ENCODE results near the gene BTAF1. TPM values are rescaled to one million over a fixed set of nuclear protein-coding genes. Genes with fewer than 3 reads are reported as not detected.

The BTAF1 gene
- total RNA-seq, 1 donor from 2014 or later = 74.7 TPM

- ATAC-seq (ENCODE audit: low read depth) (no peak), DNase-seq (no peak)
- POLR2A ChIA-PET = no interaction called here
- H3K4me1 Mint-ChIP-seq = peaks cover 7% of the 10 kb centered on the region
- H3K4me3 Mint-ChIP-seq = no peak overlapping the region
- TF ChIP-seq, protein P1, sequence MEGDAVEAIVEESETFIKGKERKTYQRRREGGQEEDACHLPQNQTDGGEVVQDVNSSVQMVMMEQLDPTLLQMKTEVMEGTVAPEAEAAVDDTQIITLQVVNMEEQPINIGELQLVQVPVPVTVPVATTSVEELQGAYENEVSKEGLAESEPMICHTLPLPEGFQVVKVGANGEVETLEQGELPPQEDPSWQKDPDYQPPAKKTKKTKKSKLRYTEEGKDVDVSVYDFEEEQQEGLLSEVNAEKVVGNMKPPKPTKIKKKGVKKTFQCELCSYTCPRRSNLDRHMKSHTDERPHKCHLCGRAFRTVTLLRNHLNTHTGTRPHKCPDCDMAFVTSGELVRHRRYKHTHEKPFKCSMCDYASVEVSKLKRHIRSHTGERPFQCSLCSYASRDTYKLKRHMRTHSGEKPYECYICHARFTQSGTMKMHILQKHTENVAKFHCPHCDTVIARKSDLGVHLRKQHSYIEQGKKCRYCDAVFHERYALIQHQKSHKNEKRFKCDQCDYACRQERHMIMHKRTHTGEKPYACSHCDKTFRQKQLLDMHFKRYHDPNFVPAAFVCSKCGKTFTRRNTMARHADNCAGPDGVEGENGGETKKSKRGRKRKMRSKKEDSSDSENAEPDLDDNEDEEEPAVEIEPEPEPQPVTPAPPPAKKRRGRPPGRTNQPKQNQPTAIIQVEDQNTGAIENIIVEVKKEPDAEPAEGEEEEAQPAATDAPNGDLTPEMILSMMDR (IDR thresholded peaks at IDR 0.05) = no peak
- no peaks in the 10 kb centered on the region for H3K36me3 Mint-ChIP-seq (ENCODE audit: low read depth)
- H3K27me3 Mint-ChIP-seq = peaks cover 8% of the 10 kb centered on the region
- CTCF ChIA-PET = no interaction called here
- H3K9me3 Mint-ChIP-seq = peaks cover 4% of the 10 kb centered on the region
- H3K27ac Mint-ChIP-seq = no peak overlapping the region
- intact Hi-C loops (cut with micrococcal nuclease) = no loop called here
Measured at GRCh38 chr10:91883549-91884444, 39.8 kb upstream of the BTAF1 start.

DNA sequence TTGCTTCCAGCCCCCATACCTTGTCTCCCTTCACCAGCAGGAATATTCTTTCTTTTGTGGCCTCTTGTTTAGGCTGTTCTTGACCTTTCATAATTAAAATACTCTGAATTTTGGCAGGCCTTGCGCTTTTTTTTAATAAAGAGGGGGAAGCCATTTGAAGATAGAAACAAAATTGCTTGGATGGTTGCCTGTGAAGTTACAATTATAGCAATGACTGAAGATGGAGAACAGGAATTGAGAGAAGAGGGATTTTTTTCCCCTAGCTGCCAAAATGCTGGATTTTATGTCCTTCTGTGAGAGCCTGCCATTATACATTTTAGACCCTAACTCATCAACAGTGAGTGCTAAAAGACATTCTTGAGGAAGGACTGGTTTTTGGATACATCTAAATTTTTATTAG lies 39.0 kb upstream of the BTAF1 start:
- H3K4me1 Mint-ChIP-seq = peaks cover 7% of the 10 kb centered on the region
- intact Hi-C loops (cut with micrococcal nuclease) = no loop called here
- H3K36me3 Mint-ChIP-seq (ENCODE audit: low read depth) = no peaks in the 10 kb centered on the region
- TF ChIP-seq, protein P1 (IDR thresholded peaks at IDR 0.05) = no peak
- H3K27me3 Mint-ChIP-seq = peaks cover 11% of the 10 kb centered on the region
- no peak overlapping the region for H3K27ac Mint-ChIP-seq
- POLR2A ChIA-PET = no interaction called here
- DNase-seq = no peak
- ATAC-seq (ENCODE audit: low read depth) = no peak
- H3K9me3 Mint-ChIP-seq = peaks cover 4% of the 10 kb centered on the region
- CTCF ChIA-PET = no interaction called here
- H3K4me3 Mint-ChIP-seq = no peak overlapping the region

GRCh38 chr10:91885362-91886079 lies 38.0 kb upstream of the BTAF1 start:
- intact Hi-C loops (cut with micrococcal nuclease) = no loop called here
- TF ChIP-seq, protein P1 (IDR thresholded peaks at IDR 0.05) = no peak
- Mint-ChIP-seq H3K4me3 (no peak overlapping the region), H3K4me1 (peaks cover 7% of the 10 kb centered on the region), H3K27ac (no peak overlapping the region), H3K9me3 (peaks cover 4% of the 10 kb centered on the region), H3K36me3 (ENCODE audit: low read depth) (no peaks in the 10 kb centered on the region), H3K27me3 (peaks cover 18% of the 10 kb centered on the region)
- ATAC-seq (ENCODE audit: low read depth) (no peak), DNase-seq (no peak)
- ChIA-PET CTCF (no interaction called here), POLR2A (no interaction called here)

DNA sequence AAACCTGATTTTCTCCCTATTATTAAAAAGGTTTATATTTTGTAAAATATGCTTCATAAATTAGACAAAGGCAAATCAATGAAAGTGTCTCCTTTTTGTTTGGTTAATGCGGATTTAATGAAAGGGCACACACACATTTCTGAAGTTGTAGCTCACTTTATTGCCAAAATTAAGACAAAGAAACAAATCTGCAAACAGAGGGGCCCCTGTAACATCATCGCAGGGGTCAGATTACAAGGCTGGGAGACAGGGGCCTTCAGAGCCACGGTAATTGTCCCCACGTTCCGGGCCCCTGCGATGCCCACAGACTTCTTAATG lies 36.7 kb upstream of the BTAF1 start:
- peaks cover 7% of the 10 kb centered on the region for H3K4me1 Mint-ChIP-seq
- no peak for DNase-seq
- intact Hi-C loops (cut with micrococcal nuclease) = no loop called here
- H3K9me3 Mint-ChIP-seq = no peaks in the 10 kb centered on the region
- ATAC-seq (ENCODE audit: low read depth) = no peak
- peaks cover 27% of the 10 kb centered on the region for H3K27me3 Mint-ChIP-seq
- ChIA-PET POLR2A (interaction anchor here (1.0 to 1.2 kb wide), 2 partner anchors 16 to 22 kb away, joined by 3 read pairs; no protein-coding TSS in a partner anchor), CTCF (interaction anchor here (1.9 kb wide), 1 partner anchor 26 kb away, joined by 6 read pairs; no protein-coding TSS in a partner anchor)
- no peak overlapping the region for H3K27ac Mint-ChIP-seq
- no peaks in the 10 kb centered on the region for H3K36me3 Mint-ChIP-seq (ENCODE audit: low read depth)
- H3K4me3 Mint-ChIP-seq = peak overlapping the region; percentile 89
- TF ChIP-seq, protein P1 (IDR thresholded peaks at IDR 0.05) = no peak

Data from activated B cell treated with CpG ODN at 0.5 μM for 24 hours (primary cell).